Lower leg skin (tissue), 4 donors: ENCODE measurements around the gene KLHL33. TPM values are rescaled to one million over a fixed set of nuclear protein-coding genes. Genes with fewer than 3 reads are reported as not detected.

Experiments used
- DNase-seq, 2 donors: peaks; one replicate each; pipeline ENCODE4 v3.0.0-alpha.2; 2019; ENCODE audit warnings: low spot score in 2 of 2
- H3K4me3 ChIP-seq: fragments of 200-600 bp; sonication (generic); 2 replicates; pipeline ENCODE4 v1.5.1; 2017; ENCODE audit warnings: mild to moderate bottlenecking, low read depth; ENCODE audit not compliant: poor library complexity, severe bottlenecking
- POLR2A ChIP-seq, 2 donors: fragments of 450-650 bp; IDR thresholded peaks; one replicate each; pipeline ENCODE4 v1.6.1; 2016 to 2017; ENCODE audit warnings: antibody characterized with exemption in 2 of 2, mild to moderate bottlenecking in 1 of 2, moderate library complexity in 1 of 2
- WGBS, 2 donors: methylation state at CpG; one replicate each; pipeline ENCODE4 v1.1.5; 2018; 5-methylcytosine and 5-hydroxymethylcytosine counted together
- intact Hi-C: fragments of 100-400 bp; cut with DNase I; formaldehyde crosslinking; loops from one replicate; pipeline ENCODE4 v1.15.0; 2023; ENCODE audit warnings: low total_unique reads
- total RNA-seq, 4 donors: library from RNA; depleted of rRNA; stranded (reverse); fragments of >200 nt; gene quantifications; one replicate each; pipeline ENCODE4 v1.1.0, GENCODE V29; 2016
- TF ChIP-seq, protein P1 (sequence below), 3 donors: fragments of 450-650 bp; IDR thresholded peaks; one replicate each; pipeline ENCODE4 v1.5.1; 2016; ENCODE audit warnings: antibody characterized with exemption in 3 of 3, mild to moderate bottlenecking in 3 of 3, moderate library complexity in 2 of 3

KLHL33 gene
- total RNA-seq: 1 to 10 TPM in 1 of 4 donors, under 1 TPM in 2, not detected in 1; 0.12 to 1.2 (median 0.36) TPM

GRCh38 chr14:20435582-20436362 is at the start of gene KLHL33:
Gene KLHL33 (minus strand): TSS chr14:20436166. CDS start chr14:20435811, 355 bp downstream.
- no peak for TF ChIP-seq POLR2A (IDR thresholded peaks at IDR 0.05)
- TF ChIP-seq, protein P1, sequence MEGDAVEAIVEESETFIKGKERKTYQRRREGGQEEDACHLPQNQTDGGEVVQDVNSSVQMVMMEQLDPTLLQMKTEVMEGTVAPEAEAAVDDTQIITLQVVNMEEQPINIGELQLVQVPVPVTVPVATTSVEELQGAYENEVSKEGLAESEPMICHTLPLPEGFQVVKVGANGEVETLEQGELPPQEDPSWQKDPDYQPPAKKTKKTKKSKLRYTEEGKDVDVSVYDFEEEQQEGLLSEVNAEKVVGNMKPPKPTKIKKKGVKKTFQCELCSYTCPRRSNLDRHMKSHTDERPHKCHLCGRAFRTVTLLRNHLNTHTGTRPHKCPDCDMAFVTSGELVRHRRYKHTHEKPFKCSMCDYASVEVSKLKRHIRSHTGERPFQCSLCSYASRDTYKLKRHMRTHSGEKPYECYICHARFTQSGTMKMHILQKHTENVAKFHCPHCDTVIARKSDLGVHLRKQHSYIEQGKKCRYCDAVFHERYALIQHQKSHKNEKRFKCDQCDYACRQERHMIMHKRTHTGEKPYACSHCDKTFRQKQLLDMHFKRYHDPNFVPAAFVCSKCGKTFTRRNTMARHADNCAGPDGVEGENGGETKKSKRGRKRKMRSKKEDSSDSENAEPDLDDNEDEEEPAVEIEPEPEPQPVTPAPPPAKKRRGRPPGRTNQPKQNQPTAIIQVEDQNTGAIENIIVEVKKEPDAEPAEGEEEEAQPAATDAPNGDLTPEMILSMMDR (IDR thresholded peaks at IDR 0.05): no peak
- WGBS, 2 donors: 81 to 82% methylated on average over 17 of the region's 17 CpGs
- H3K4me3 ChIP-seq: no peak within 1 kb of the TSS
- DNase-seq: peak in 1 of 2 donors; percentile 60
- intact Hi-C loops: no loop called here

DNA sequence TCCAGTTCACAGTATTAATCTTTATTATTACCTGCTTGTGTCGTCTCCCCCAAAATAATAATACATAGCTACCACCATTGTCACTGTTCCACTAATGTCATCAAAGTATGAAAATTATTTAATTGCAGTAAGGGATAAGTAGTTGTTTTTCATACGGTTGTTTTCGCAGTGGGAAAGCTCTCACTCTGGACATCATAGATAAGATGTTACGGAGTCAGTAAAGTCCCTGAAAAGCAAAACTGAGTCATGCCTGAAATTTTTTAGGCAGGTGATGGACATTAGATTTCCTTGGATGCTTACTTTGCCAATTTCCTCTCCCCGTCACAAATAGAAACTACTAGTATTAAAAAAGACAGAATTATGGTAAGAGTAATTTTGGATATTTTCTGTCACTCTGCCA is 46.4 kb upstream of the KLHL33 start:
- WGBS, 2 donors: 88 to 90% methylated on average over 5 of the region's 5 CpGs
- no peak overlapping the region for H3K4me3 ChIP-seq
- DNase-seq: no peak
- intact Hi-C loops: no loop called here
- TF ChIP-seq, protein P1 (IDR thresholded peaks at IDR 0.05): no peak
- TF ChIP-seq POLR2A (IDR thresholded peaks at IDR 0.05): no peak

GRCh38 chr14:20478894-20479293 is 42.9 kb upstream of the KLHL33 start:
- no peak for DNase-seq
- TF ChIP-seq POLR2A (IDR thresholded peaks at IDR 0.05): no peak
- TF ChIP-seq, protein P1 (IDR thresholded peaks at IDR 0.05): no peak
- H3K4me3 ChIP-seq: no peak overlapping the region
- 93% methylated on average over 2 of the region's 2 CpGs for WGBS, 2 donors
- intact Hi-C loops: no loop called here

DNA sequence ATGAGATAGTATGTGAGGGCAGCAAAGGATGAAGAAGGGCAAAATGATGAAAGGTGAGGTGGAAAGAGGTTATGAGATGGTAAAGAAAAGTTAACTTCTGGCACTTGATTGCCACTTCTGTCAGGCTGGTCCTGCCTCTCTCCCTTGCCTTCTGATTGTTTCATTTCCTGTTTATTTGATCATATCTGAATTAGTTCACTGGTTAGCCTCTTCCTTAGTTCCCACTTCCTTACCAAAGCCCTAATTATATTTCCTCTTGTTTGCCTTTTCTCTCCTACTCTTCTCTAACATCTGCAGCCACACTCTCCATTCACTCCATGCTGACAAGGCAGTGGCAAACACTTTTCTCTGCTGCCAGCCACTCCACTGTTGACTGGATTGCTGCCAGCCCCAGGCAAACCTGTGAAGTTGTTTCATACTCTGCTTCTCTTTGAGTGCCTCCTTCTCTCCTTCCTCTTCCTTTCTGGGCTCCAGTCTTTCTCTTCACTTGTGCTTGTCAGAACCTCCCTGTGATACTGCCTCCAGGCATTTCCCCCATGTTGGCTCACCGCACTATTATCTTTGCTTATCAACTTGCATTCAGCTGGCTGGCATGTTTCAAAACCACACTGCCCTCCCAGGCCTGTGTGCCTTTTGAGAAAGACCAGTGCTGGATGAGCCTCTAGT is 41.4 kb upstream of the KLHL33 start:
- H3K4me3 ChIP-seq: no peak overlapping the region
- WGBS, 2 donors: 35 to 36% methylated on average over 1 of the region's 1 CpG
- intact Hi-C loops: no loop called here
- TF ChIP-seq, protein P1 (IDR thresholded peaks at IDR 0.05): no peak
- no peak for TF ChIP-seq POLR2A (IDR thresholded peaks at IDR 0.05)
- DNase-seq: no peak

DNA sequence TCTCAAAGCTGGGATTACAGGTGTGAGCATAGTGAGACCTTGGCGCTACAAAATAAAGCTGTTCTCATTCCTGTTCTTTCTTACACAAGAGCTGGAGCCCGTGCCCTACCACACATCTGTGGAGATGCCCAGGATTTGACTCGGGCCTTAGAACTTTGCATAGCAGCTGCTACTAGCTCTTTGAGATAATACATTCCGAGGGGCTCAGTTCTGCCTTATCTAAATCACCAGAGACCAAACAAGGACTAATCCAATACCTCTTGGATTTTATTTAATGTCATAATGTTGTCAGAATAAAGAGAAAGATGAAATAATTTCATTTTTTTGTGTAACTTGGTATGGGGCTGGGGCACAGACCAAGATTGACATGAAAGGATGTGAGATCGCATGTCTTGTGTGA is 40.8 kb upstream of the KLHL33 start:
- WGBS, 2 donors: 81 to 91% methylated on average over 5 of the region's 5 CpGs
- H3K4me3 ChIP-seq: no peak overlapping the region
- DNase-seq: no peak
- intact Hi-C loops: no loop called here
- TF ChIP-seq, protein P1 (IDR thresholded peaks at IDR 0.05): no peak
- no peak for TF ChIP-seq POLR2A (IDR thresholded peaks at IDR 0.05)
